Cardiac muscle cell (in vitro differentiated cells and primary cell): Measurements from ENCODE around the gene SEMA3D. TPM values are rescaled to one million over a fixed set of nuclear protein-coding genes. Genes with fewer than 3 reads are reported as not detected.
A peak's percentile ranks its signal among the peaks of the same experiment; 100 is the strongest.

Experiments used
- DNase-seq, 2 donors: peaks; one replicate each; pipeline versions ENCODE4 v3.0.0 to v3.0.0-alpha.2; 2010 to 2017; ENCODE audit warnings: low read depth in 1 of 2, low spot score in 1 of 2
- H3K27ac ChIP-seq: fragments of 200-600 bp; sonication (generic); 2 replicates; pipeline ENCODE4 v1.5.1; 2016
- H3K27me3 ChIP-seq: fragments of 200-600 bp; sonication (generic); 2 replicates; pipeline ENCODE4 v1.6.0; 2016; ENCODE audit warnings: control low read depth
- H3K36me3 ChIP-seq: fragments of 200-600 bp; sonication (generic); 2 replicates; pipeline ENCODE4 v1.5.1; 2016; ENCODE audit warnings: control low read depth
- H3K4me1 ChIP-seq: fragments of 200-600 bp; sonication (generic); 2 replicates; pipeline ENCODE4 v1.8.1; 2017; ENCODE audit warnings: low read depth, mild to moderate bottlenecking, mixed run types
- H3K4me3 ChIP-seq: fragments of 200-600 bp; sonication (generic); 2 replicates; pipeline ENCODE4 v1.5.1; 2016; ENCODE audit warnings: mild to moderate bottlenecking
- H3K9me3 ChIP-seq: fragments of 200-600 bp; sonication (generic); 2 replicates; pipeline ENCODE4 v1.5.1; 2017; ENCODE audit warnings: low read depth, mild to moderate bottlenecking, control low read depth
- CTCF ChIP-seq: IDR thresholded peaks from 2 replicates; pipeline ENCODE4 v1.5.1; 2012; ENCODE audit warnings: low read depth, mild to moderate bottlenecking, low read length
- polyA plus RNA-seq: library from polyadenylated mRNA; unstranded; fragments of >200 nt; fragmentation: Nextera tagmentation; extraction: Ambion mirVana; gene quantifications from 2 replicates; pipeline ENCODE4 v1.2.1, GENCODE V29; 2016
- total RNA-seq: library from RNA; depleted of rRNA; stranded (reverse); fragments of >200 nt; gene quantifications from 2 replicates; pipeline ENCODE4 v1.2.3, GENCODE V29; 2016

The SEMA3D gene
- total and polyA plus RNA-seq, 2 experiments from 2014 or later, result 2.1 to 3.7 TPM

- no peak overlapping the region for H3K27ac ChIP-seq
- no peak for TF ChIP-seq CTCF
- H3K4me3 ChIP-seq, result no peak overlapping the region
- no peak for DNase-seq
- H3K27me3 ChIP-seq, result no peaks in the 10 kb centered on the region
- H3K36me3 ChIP-seq, result no peaks in the 10 kb centered on the region
- H3K9me3 ChIP-seq, result no peaks in the 10 kb centered on the region
- no peaks in the 10 kb centered on the region for H3K4me1 ChIP-seq
Measured at GRCh38 chr7:85074992-85075391, 111.9 kb downstream of the SEMA3D start.

- Histone ChIP-seq H3K4me3 (no peak overlapping the region), H3K27me3 (no peaks in the 10 kb centered on the region), H3K9me3 (no peaks in the 10 kb centered on the region), H3K27ac (no peak overlapping the region), H3K4me1 (no peaks in the 10 kb centered on the region), H3K36me3 (no peaks in the 10 kb centered on the region)
- no peak for DNase-seq
- no peak for TF ChIP-seq CTCF
Measured at GRCh38 chr7:85074016-85074415, 112.8 kb downstream of the SEMA3D start.

GRCh38 chr7:85070967-85071628 is 115.8 kb downstream of the SEMA3D start:
- no peak overlapping the region for H3K27ac ChIP-seq
- DNase-seq, result no peak

GRCh38 chr7:85068799-85069198 is 118.1 kb downstream of the SEMA3D start:
- no peaks in the 10 kb centered on the region for H3K9me3 ChIP-seq
- H3K27ac ChIP-seq, result no peak overlapping the region
- no peaks in the 10 kb centered on the region for H3K36me3 ChIP-seq
- DNase-seq, result peak in 1 of 2 donors; percentile 67
- H3K4me3 ChIP-seq, result no peak overlapping the region
- no peaks in the 10 kb centered on the region for H3K4me1 ChIP-seq
- H3K27me3 ChIP-seq, result no peaks in the 10 kb centered on the region
- TF ChIP-seq CTCF, result no peak

More at GRCh38 chr7:85070967-85071628, 115.8 kb downstream of the SEMA3D start:
- Histone ChIP-seq H3K27me3 (no peaks in the 10 kb centered on the region), H3K4me3 (no peak overlapping the region), H3K36me3 (no peaks in the 10 kb centered on the region), H3K9me3 (no peaks in the 10 kb centered on the region), H3K4me1 (no peaks in the 10 kb centered on the region)
- no peak for TF ChIP-seq CTCF

- H3K9me3 ChIP-seq, result no peaks in the 10 kb centered on the region
- no peak for DNase-seq
- no peak for TF ChIP-seq CTCF
- no peak overlapping the region for H3K4me3 ChIP-seq
- no peak overlapping the region for H3K27ac ChIP-seq
- no peaks in the 10 kb centered on the region for H3K4me1 ChIP-seq
- no peaks in the 10 kb centered on the region for H3K36me3 ChIP-seq
- H3K27me3 ChIP-seq, result no peaks in the 10 kb centered on the region
Measured at GRCh38 chr7:85067371-85067770, 119.5 kb downstream of the SEMA3D start.
